B cell (primary cell): ENCODE data around the gene OLAH. TPM values are rescaled to one million over a fixed set of nuclear protein-coding genes. Genes with fewer than 3 reads are reported as not detected.
"Not testable (repeated sequence)": the region's sequence is repeated elsewhere in the genome, so short reads cannot be mapped to it uniquely, and the experiment has no call there.

Experiments used
- ATAC-seq: fragments of 200-7000 bp; cut with Tn5 transposase; one replicate; pipeline ENCODE4 v1.10.0; 2021; ENCODE audit warnings: low read depth, mild to moderate bottlenecking, moderate number of reproducible peaks, moderate library complexity
- CTCF ChIA-PET: fragments of 350-600 bp; sonication (Branson Sonifier 250); formaldehyde crosslinking; loops from one replicate; lab custom pipeline; 2021; ENCODE audit warnings: antibody characterized with exemption, inconsistent platforms; lab: Charles Lee
- POLR2A ChIA-PET: fragments of 350-600 bp; sonication (Branson Sonifier 250); formaldehyde crosslinking; loops from one replicate; lab custom pipeline; 2021; ENCODE audit warnings: antibody characterized with exemption; lab: Charles Lee
- DNase-seq: peaks from one replicate; pipeline ENCODE4 v3.0.0; 2013
- H2AFZ ChIP-seq: 2 replicates; pipeline ENCODE4 v1.6.1; 2012; ENCODE audit warnings: mild to moderate bottlenecking, low read depth, low read length; ENCODE audit not compliant: insufficient read depth, poor library complexity, severe bottlenecking
- H3K27ac ChIP-seq, 2 donors: 1 replicate in 1 of 2; 2 replicates in 1 of 2; pipeline ENCODE4 v1.5.1; 2012 to 2013; ENCODE audit warnings: low read length in 2 of 2, mild to moderate bottlenecking in 2 of 2, moderate library complexity in 1 of 2
- H3K27me3 ChIP-seq, 4 experiments: fragments of 200-600 bp in 1 of 4; sonication (generic) in 1 of 4; replicated peaks in 1 of 4; 1 replicate in 2 of 4; 2 replicates in 2 of 4; pipeline versions ENCODE4 v1.6.1 to v1.7.0; 2013 to 2016; ENCODE audit warnings: low read length in 3 of 4, mild to moderate bottlenecking in 2 of 4, mixed read lengths in 1 of 4, moderate library complexity in 1 of 4; ENCODE audit not compliant: insufficient read depth in 4 of 4, control insufficient read depth in 3 of 4; ENCODE audit errors: control extremely low read depth in 1 of 4
- H3K36me3 ChIP-seq, 2 experiments: replicated peaks in 1 of 2; 1 replicate in 1 of 2; 2 replicates in 1 of 2; pipeline versions ENCODE4 v1.6.1 to v1.7.1; 2013; ENCODE audit warnings: low read length in 1 of 2; ENCODE audit not compliant: insufficient read depth in 2 of 2, control insufficient read depth in 1 of 2; ENCODE audit errors: control extremely low read depth in 1 of 2, extremely low read depth in 1 of 2
- H3K4me1 ChIP-seq, 2 donors: fragments of 200-600 bp in 1 of 2; sonication (generic) in 1 of 2; 1 replicate in 1 of 2; 2 replicates in 1 of 2; pipeline versions ENCODE4 v1.5.1 to v1.6.1; 2013 to 2017; ENCODE audit warnings: low read length in 2 of 2; ENCODE audit not compliant: control insufficient read depth in 2 of 2, insufficient read depth in 2 of 2
- H3K4me2 ChIP-seq: replicated peaks from 2 replicates; pipeline ENCODE3; 2012; ENCODE audit warnings: mild to moderate bottlenecking, low read depth, low read length; ENCODE audit not compliant: poor library complexity, severe bottlenecking
- H3K4me3 ChIP-seq, 5 experiments: fragments of 200-600 bp in 1 of 5; sonication (generic) in 1 of 5; 1 replicate in 3 of 5; 2 replicates in 2 of 5; pipeline versions ENCODE4 v1.5.1 to v1.7.0; 2011 to 2016; ENCODE audit warnings: low read length in 4 of 5, mild to moderate bottlenecking in 4 of 5, low read depth in 2 of 5, control low read depth in 1 of 5, moderate library complexity in 1 of 5; ENCODE audit not compliant: insufficient read depth in 1 of 5; ENCODE audit errors: control extremely low read depth in 1 of 5, extremely low read depth in 1 of 5
- H3K79me2 ChIP-seq: fragments of 200-600 bp; sonication (generic); one replicate; pipeline ENCODE4 v1.6.0; 2016; ENCODE audit warnings: low read length; ENCODE audit not compliant: control insufficient read depth, insufficient read depth
- H3K9ac ChIP-seq: fragments of 200-600 bp; sonication (generic); 2 replicates; pipeline ENCODE4 v1.6.1; 2017; ENCODE audit warnings: mild to moderate bottlenecking, low read length, moderate library complexity
- H3K9me3 ChIP-seq, 3 donors: one replicate each; pipeline versions ENCODE4 v1.6.1 to v1.7.1; 2013; ENCODE audit warnings: low read length in 2 of 3; ENCODE audit not compliant: control insufficient read depth in 2 of 3, insufficient read depth in 1 of 3; ENCODE audit errors: control extremely low read depth in 1 of 3
- H4K20me1 ChIP-seq: 2 replicates; pipeline ENCODE4 v1.6.0; 2012; ENCODE audit warnings: mild to moderate bottlenecking, low read length; ENCODE audit not compliant: insufficient read depth, control insufficient read depth, poor library complexity, severe bottlenecking
- H3K27ac Mint-ChIP-seq: one replicate; pipeline ENCODE4 v1.8.0; 2021; ENCODE audit warnings: mixed read lengths
- H3K27me3 Mint-ChIP-seq: one replicate; pipeline ENCODE4 v1.8.0; 2021; ENCODE audit warnings: mixed read lengths
- H3K4me1 Mint-ChIP-seq: one replicate; pipeline ENCODE4 v1.8.0; 2021; ENCODE audit warnings: mixed read lengths
- H3K4me3 Mint-ChIP-seq: one replicate; pipeline ENCODE4 v1.8.0; 2021; ENCODE audit warnings: mixed read lengths
- H3K9me3 Mint-ChIP-seq: one replicate; pipeline ENCODE4 v1.8.0; 2022; ENCODE audit warnings: mixed read lengths; ENCODE audit not compliant: insufficient read depth
- EZH2 ChIP-seq: IDR thresholded peaks from 2 replicates; pipeline ENCODE4 v1.6.1; 2012; ENCODE audit warnings: borderline replicate concordance, low read depth, mild to moderate bottlenecking, moderate library complexity, low read length; ENCODE audit not compliant: insufficient read depth, poor library complexity, severe bottlenecking
- WGBS: methylation state at CpG from one replicate; pipeline ENCODE4 v1.1.5; 2013; ENCODE audit warnings: missing lambda C conversion rate; ENCODE audit not compliant: insufficient coverage; 5-methylcytosine and 5-hydroxymethylcytosine counted together
- intact Hi-C: fragments of 100-400 bp; cut with micrococcal nuclease; formaldehyde crosslinking; loops from one replicate; pipeline ENCODE4 v1.10.0; 2022
- polyA plus RNA-seq: library from polyadenylated mRNA; depleted of rRNA; stranded (reverse); fragments of >200 nt; gene quantifications from 2 replicates; pipeline ENCODE4 v1.2.3, GENCODE V29; 2012
- total RNA-seq, 2 donors: library from RNA; stranded (reverse); fragments of 120-200 nt in 1 of 2; gene quantifications; 1 replicate in 1 of 2; 2 replicates in 1 of 2; pipeline versions ENCODE4 v1.2.3 to v1.2.4, GENCODE V29; 2013 to 2022
- TF ChIP-seq, protein P1 (sequence below): fragments of 200-600 bp; IDR thresholded peaks from one replicate; pipeline ENCODE4 v1.8.0; 2022; ENCODE audit warnings: antibody characterized with exemption, mild to moderate bottlenecking

Gene OLAH
- total and polyA plus RNA-seq, 2 donors (not counting 1 experiment from before 2014, with no cell fraction given): not detected

DNA sequence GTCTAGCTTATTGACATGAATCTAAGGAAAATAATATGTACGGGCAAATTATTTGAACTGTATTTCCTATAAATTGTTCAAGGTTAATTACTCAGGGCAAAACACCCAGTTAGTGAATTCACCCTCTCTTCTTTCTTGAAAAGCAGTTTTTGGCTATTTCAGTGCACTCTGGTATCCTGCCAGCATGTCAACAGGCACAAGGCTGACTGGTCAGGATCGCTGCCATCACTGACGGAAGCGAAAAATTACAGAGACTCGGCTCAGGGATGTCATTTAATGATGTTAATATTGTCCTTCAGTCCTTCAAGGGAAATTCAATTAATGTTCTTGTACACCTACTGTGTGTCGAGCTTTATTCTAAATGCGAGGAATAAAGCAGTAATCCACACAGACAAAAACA is 28.3 kb upstream of the OLAH start:
- ChIA-PET CTCF (no interaction called here), POLR2A (no interaction called here)
- Mint-ChIP-seq H3K4me1 (no peaks in the 10 kb centered on the region), H3K27ac (no peak overlapping the region), H3K9me3 (no peaks in the 10 kb centered on the region), H3K4me3 (no peak overlapping the region), H3K27me3 (peaks cover 14% of the 10 kb centered on the region)
- H3K4me2 ChIP-seq: no peak overlapping the region
- ATAC-seq: no peak
- no peak for DNase-seq
- WGBS: 92% methylated on average over 2 of the region's 7 CpGs
- no peaks in the 10 kb centered on the region for H3K27me3 ChIP-seq
- H3K4me3 ChIP-seq: no peak overlapping the region
- H3K9ac ChIP-seq: no peak overlapping the region
- no peaks in the 10 kb centered on the region for H3K9me3 ChIP-seq
- intact Hi-C loops: no loop called here
- no peaks in the 10 kb centered on the region for H3K4me1 ChIP-seq
- no peak overlapping the region for H2AFZ ChIP-seq
- H3K36me3 ChIP-seq: no peaks in the 10 kb centered on the region
- no peaks in the 10 kb centered on the region for H3K79me2 ChIP-seq
- no peak overlapping the region for H3K27ac ChIP-seq
- no peaks in the 10 kb centered on the region for H4K20me1 ChIP-seq
- TF ChIP-seq, protein P1, sequence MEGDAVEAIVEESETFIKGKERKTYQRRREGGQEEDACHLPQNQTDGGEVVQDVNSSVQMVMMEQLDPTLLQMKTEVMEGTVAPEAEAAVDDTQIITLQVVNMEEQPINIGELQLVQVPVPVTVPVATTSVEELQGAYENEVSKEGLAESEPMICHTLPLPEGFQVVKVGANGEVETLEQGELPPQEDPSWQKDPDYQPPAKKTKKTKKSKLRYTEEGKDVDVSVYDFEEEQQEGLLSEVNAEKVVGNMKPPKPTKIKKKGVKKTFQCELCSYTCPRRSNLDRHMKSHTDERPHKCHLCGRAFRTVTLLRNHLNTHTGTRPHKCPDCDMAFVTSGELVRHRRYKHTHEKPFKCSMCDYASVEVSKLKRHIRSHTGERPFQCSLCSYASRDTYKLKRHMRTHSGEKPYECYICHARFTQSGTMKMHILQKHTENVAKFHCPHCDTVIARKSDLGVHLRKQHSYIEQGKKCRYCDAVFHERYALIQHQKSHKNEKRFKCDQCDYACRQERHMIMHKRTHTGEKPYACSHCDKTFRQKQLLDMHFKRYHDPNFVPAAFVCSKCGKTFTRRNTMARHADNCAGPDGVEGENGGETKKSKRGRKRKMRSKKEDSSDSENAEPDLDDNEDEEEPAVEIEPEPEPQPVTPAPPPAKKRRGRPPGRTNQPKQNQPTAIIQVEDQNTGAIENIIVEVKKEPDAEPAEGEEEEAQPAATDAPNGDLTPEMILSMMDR: no peak
- TF ChIP-seq EZH2: no peak

DNA sequence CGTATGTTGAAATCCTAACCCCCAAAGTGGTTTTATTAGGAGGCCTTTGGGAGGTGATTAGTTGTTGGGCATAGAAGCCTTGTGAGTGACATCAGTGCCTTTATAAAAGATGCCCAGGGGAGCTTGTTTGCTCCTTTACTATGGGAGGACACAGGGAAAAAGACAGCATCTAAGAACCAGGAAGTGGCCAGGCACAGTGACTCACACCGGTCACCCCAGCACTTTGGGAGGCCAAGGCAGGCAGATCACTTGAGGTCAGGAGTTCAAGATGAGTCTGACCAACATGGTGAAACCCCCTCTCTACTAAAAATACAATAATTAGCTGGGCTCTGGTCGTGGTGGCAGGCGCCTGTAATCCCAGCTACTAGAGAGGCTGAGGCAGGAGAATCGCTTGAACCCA is 22.8 kb upstream of the OLAH start:
- H4K20me1 ChIP-seq, H3K27ac Mint-ChIP-seq, DNase-seq, H3K27ac ChIP-seq, H3K4me3 ChIP-seq, POLR2A ChIA-PET, H3K9me3 ChIP-seq, H3K4me1 ChIP-seq, H3K79me2 ChIP-seq, H3K9me3 Mint-ChIP-seq, CTCF ChIA-PET, H3K36me3 ChIP-seq, H3K4me3 Mint-ChIP-seq, ATAC-seq, H2AFZ ChIP-seq, H3K4me2 ChIP-seq, H3K27me3 ChIP-seq, H3K27me3 Mint-ChIP-seq, H3K4me1 Mint-ChIP-seq, intact Hi-C loops, H3K9ac ChIP-seq: not testable (repeated sequence)
- no CpG with 5 or more reads among the region's 5 CpGs for WGBS

DNA sequence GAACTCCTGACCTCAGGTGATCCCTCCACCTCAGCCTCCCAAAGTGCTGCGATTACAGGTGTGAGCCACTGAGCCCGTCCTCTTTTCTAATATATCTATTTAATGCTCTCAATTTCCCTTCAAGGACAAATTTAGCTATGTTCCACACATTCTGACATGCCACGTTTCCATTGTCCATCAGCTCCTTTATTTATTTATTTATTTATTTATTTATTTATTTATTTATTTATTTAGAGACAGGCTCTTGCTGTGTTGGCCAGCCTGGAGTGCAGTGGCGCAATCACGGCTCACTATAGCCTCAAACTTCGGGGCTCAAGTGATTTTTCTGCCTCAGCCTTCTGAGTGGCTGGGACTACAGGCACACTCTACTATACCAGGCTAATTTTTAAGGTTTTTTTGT is 20.7 kb upstream of the OLAH start:
- H3K4me3 ChIP-seq, H3K4me3 Mint-ChIP-seq, POLR2A ChIA-PET, H3K27ac Mint-ChIP-seq, H3K27me3 ChIP-seq, H3K27me3 Mint-ChIP-seq, H3K27ac ChIP-seq, H3K4me2 ChIP-seq, CTCF ChIA-PET, H3K79me2 ChIP-seq, ATAC-seq, H2AFZ ChIP-seq, H3K9ac ChIP-seq, intact Hi-C loops, H3K4me1 Mint-ChIP-seq, DNase-seq, H3K36me3 ChIP-seq, H3K4me1 ChIP-seq, H3K9me3 Mint-ChIP-seq, H4K20me1 ChIP-seq, H3K9me3 ChIP-seq: not testable (repeated sequence)
- WGBS: no CpG with 5 or more reads among the region's 6 CpGs
